ENCODE results near the gene NDUFS6. TPM values are rescaled to one million over a fixed set of nuclear protein-coding genes. Genes with fewer than 3 reads are reported as not detected.
"Not testable (repeated sequence)": the region's sequence is repeated elsewhere in the genome, so short reads cannot be mapped to it uniquely, and the experiment has no call there.

The NDUFS6 gene
- total and polyA plus RNA-seq, 8 donors: 12.8 to 95.0 (median 86.0) TPM; not detected in 1

GRCh38 chr5:1788828-1789227, 12.4 kb upstream of the NDUFS6 start:
- 73 to 84% (median 75%) methylated on average over 15 of the region's 15 CpGs for WGBS, 5 donors
- no peak for DNase-seq
- H3K27me3 ChIP-seq: peaks cover 0 to 42% (median 7%) of the 10 kb centered on the region in 3 donors
- intact Hi-C loops (cut with DNase I; ENCODE audit: low total_unique reads): no loop called here
- no peak overlapping the region for H3K4me3 ChIP-seq
- TF ChIP-seq POLR2AphosphoS5 (IDR thresholded peaks at IDR 0.05) (no peak), EP300 (IDR thresholded peaks at IDR 0.05) (no peak), POLR2A (IDR thresholded peaks at IDR 0.05) (no peak)
- TF ChIP-seq, protein P1, sequence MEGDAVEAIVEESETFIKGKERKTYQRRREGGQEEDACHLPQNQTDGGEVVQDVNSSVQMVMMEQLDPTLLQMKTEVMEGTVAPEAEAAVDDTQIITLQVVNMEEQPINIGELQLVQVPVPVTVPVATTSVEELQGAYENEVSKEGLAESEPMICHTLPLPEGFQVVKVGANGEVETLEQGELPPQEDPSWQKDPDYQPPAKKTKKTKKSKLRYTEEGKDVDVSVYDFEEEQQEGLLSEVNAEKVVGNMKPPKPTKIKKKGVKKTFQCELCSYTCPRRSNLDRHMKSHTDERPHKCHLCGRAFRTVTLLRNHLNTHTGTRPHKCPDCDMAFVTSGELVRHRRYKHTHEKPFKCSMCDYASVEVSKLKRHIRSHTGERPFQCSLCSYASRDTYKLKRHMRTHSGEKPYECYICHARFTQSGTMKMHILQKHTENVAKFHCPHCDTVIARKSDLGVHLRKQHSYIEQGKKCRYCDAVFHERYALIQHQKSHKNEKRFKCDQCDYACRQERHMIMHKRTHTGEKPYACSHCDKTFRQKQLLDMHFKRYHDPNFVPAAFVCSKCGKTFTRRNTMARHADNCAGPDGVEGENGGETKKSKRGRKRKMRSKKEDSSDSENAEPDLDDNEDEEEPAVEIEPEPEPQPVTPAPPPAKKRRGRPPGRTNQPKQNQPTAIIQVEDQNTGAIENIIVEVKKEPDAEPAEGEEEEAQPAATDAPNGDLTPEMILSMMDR (IDR thresholded peaks at IDR 0.05): no peak
- no peaks in the 10 kb centered on the region for H3K36me3 ChIP-seq
- no peak overlapping the region for H3K27ac ChIP-seq
- H3K9me3 ChIP-seq: no peaks in the 10 kb centered on the region
- peaks cover 0 to 10% (median 5%) of the 10 kb centered on the region in 4 donors for H3K4me1 ChIP-seq

- H3K4me3 ChIP-seq; intact Hi-C loops (cut with DNase I; ENCODE audit: low total_unique reads); H3K27ac ChIP-seq; H3K36me3 ChIP-seq; DNase-seq; H3K9me3 ChIP-seq: not testable (repeated sequence)
- WGBS, 5 donors: 60 to 79% (median 75%) methylated on average over 3 of the region's 3 CpGs
- Histone ChIP-seq H3K27me3 (peaks cover 0 to 36% (median 3%) of the 10 kb centered on the region in 3 donors), H3K4me1 (peaks cover 0 to 10% (median 5%) of the 10 kb centered on the region in 4 donors)
Measured at GRCh38 chr5:1789438-1789833, 11.8 kb upstream of the NDUFS6 start.

GRCh38 chr5:1789834-1790471, 11.3 kb upstream of the NDUFS6 start:
- H3K27ac ChIP-seq: no peak overlapping the region
- H3K4me3 ChIP-seq: no peak overlapping the region
- H3K36me3 ChIP-seq: no peaks in the 10 kb centered on the region
- 17 to 29% (median 26%) methylated on average over 10 of the region's 10 CpGs for WGBS, 5 donors
- no peak for TF ChIP-seq POLR2A (IDR thresholded peaks at IDR 0.05)
- TF ChIP-seq EP300 (IDR thresholded peaks at IDR 0.05): no peak
- H3K4me1 ChIP-seq: peaks cover 0 to 10% (median 5%) of the 10 kb centered on the region in 4 donors
- no peaks in the 10 kb centered on the region for H3K9me3 ChIP-seq
- peak in 1 of 2 donors; percentile 19 for DNase-seq
- H3K27me3 ChIP-seq: peaks cover 0 to 31% (median 0%) of the 10 kb centered on the region in 3 donors
- intact Hi-C loops (cut with DNase I; ENCODE audit: low total_unique reads): no loop called here

GRCh38 chr5:1791176-1791575, 10.0 kb upstream of the NDUFS6 start:
- DNase-seq: no peak
- Histone ChIP-seq H3K27ac (no peak overlapping the region), H3K36me3 (peaks cover 0 to 4% (median 3%) of the 10 kb centered on the region in 4 donors), H3K4me1 (peaks cover 0 to 10% (median 5%) of the 10 kb centered on the region in 4 donors), H3K9me3 (no peaks in the 10 kb centered on the region), H3K27me3 (peaks cover 0 to 19% (median 0%) of the 10 kb centered on the region in 3 donors), H3K4me3 (no peak overlapping the region)
- TF ChIP-seq, protein P1 (IDR thresholded peaks at IDR 0.05): no peak
- no peak for TF ChIP-seq POLR2A (IDR thresholded peaks at IDR 0.05)
- TF ChIP-seq EP300 (IDR thresholded peaks at IDR 0.05): no peak
- no peak for TF ChIP-seq POLR2AphosphoS5 (IDR thresholded peaks at IDR 0.05)
- 76 to 90% (median 84%) methylated on average over 3 of the region's 3 CpGs for WGBS, 5 donors
- intact Hi-C loops (cut with DNase I; ENCODE audit: low total_unique reads): no loop called here

DNA sequence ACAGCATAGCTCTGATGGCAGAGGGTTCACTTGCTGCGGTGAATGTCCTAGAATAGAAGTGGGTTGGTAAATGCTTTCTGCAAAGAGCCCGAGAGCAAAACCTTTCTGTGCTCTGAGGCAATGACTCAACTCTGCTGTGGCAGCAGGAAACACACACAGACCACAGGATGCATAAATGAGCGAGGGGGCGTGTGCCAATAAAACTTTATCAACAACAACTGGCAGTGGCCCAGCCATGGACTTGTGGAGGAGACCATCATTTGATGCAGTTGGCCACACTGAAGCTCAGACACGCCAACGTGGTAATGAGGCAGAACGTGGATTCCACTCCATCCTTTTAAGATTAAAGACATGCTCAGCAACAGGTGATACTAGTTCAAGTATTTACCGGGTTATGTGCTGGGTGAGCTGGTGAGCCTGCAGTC, 8.4 kb upstream of the NDUFS6 start:
- WGBS, 5 donors: 60 to 77% (median 72%) methylated on average over 8 of the region's 8 CpGs
- no peaks in the 10 kb centered on the region for H3K9me3 ChIP-seq
- TF ChIP-seq EP300 (IDR thresholded peaks at IDR 0.05) (no peak), POLR2AphosphoS5 (IDR thresholded peaks at IDR 0.05) (peak in 1 of 3 donors; percentile 12), POLR2A (IDR thresholded peaks at IDR 0.05) (no peak)
- intact Hi-C loops (cut with DNase I; ENCODE audit: low total_unique reads): no loop called here
- peaks cover 0 to 25% (median 15%) of the 10 kb centered on the region in 4 donors for H3K4me1 ChIP-seq
- peaks cover 10 to 21% (median 20%) of the 10 kb centered on the region in 4 donors for H3K36me3 ChIP-seq
- H3K27ac ChIP-seq: peak overlapping the region in 2 of 5 donors; percentile 31 to 66
- DNase-seq: peak; percentile 38 to 53
- peak overlapping the region in 1 of 4 donors; percentile 3 for H3K4me3 ChIP-seq
- peaks cover 0 to 2% (median 0%) of the 10 kb centered on the region in 3 donors for H3K27me3 ChIP-seq

GRCh38 chr5:1793301-1793740, 7.9 kb upstream of the NDUFS6 start:
- Histone ChIP-seq H3K27ac (peak overlapping the region in 2 of 5 donors; percentile 31 to 66), H3K36me3 (peaks cover 13 to 25% (median 24%) of the 10 kb centered on the region in 4 donors), H3K4me3 (peak overlapping the region in 1 of 4 donors; percentile 3), H3K9me3 (no peaks in the 10 kb centered on the region), H3K4me1 (peaks cover 0 to 30% (median 17%) of the 10 kb centered on the region in 4 donors), H3K27me3 (no peaks in the 10 kb centered on the region)
- WGBS, 5 donors: 62 to 78% (median 67%) methylated on average over 10 of the region's 10 CpGs
- TF ChIP-seq POLR2A (IDR thresholded peaks at IDR 0.05): no peak
- TF ChIP-seq, protein P1 (IDR thresholded peaks at IDR 0.05): no peak
- TF ChIP-seq POLR2AphosphoS5 (IDR thresholded peaks at IDR 0.05): no peak
- TF ChIP-seq EP300 (IDR thresholded peaks at IDR 0.05): no peak
- intact Hi-C loops (cut with DNase I; ENCODE audit: low total_unique reads): no loop called here
- DNase-seq: no peak
